Dedifferentiated amniotic fluid mesenchymal stem cell (primary cell): ENCODE results near the gene AURKB.
"Not testable (repeated sequence)": the region's sequence is repeated elsewhere in the genome, so short reads cannot be mapped to it uniquely, and the experiment has no call there.

Experiments
- DNase-seq: peaks from one replicate; pipeline ENCODE4 v3.0.0-alpha.2; 2016; ENCODE audit errors: extremely low spot score

The AURKB gene

GRCh38 chr17:8187517-8188262 is 22.7 kb downstream of the AURKB start:
- peak; percentile 99 for DNase-seq

GRCh38 chr17:8186787-8187516 is 23.4 kb downstream of the AURKB start:
- DNase-seq = peak; percentile 91

GRCh38 chr17:8186446-8186786 is 24.0 kb downstream of the AURKB start:
- no peak for DNase-seq

- DNase-seq = peak; percentile 38
These were observed 24.6 kb downstream of the AURKB start for GRCh38 chr17:8185582-8186445.

- DNase-seq = no peak
These were observed 33.2 kb downstream of the AURKB start for GRCh38 chr17:8176998-8177731.

GRCh38 chr17:8176197-8176940 is 34.0 kb downstream of the AURKB start, which contains the start of gene TMEM107:
TSS of gene TMEM107 (minus strand) at chr17:8176380. CDS start at chr17:8176286, 94 bp downstream.
- DNase-seq = peak; percentile 79

- DNase-seq = no peak
These were observed 34.6 kb downstream of the AURKB start for GRCh38 chr17:8175795-8176196.

GRCh38 chr17:8173871-8174322 is 36.5 kb downstream of the AURKB start:
- no peak for DNase-seq

GRCh38 chr17:8173056-8173870 is 37.1 kb downstream of the AURKB start:
- DNase-seq = peak; percentile 93

GRCh38 chr17:8170186-8170585 is 40.2 kb downstream of the AURKB start:
- DNase-seq = not testable (repeated sequence)

GRCh38 chr17:8167526-8167925 is 42.8 kb downstream of the AURKB start:
- no peak for DNase-seq

GRCh38 chr17:8166731-8167130 is 43.6 kb downstream of the AURKB start:
- no peak for DNase-seq

GRCh38 chr17:8164815-8165131 is 45.6 kb downstream of the AURKB start:
- DNase-seq = no peak

- DNase-seq = no peak
These were observed 46.2 kb downstream of the AURKB start for GRCh38 chr17:8163978-8164814.

GRCh38 chr17:8162997-8163977 is 47.1 kb downstream of the AURKB start:
- no peak for DNase-seq

- DNase-seq = peak; percentile 46
These were observed 48.0 kb downstream of the AURKB start, which contains the start of gene VAMP2 for GRCh38 chr17:8162233-8162996. TSS of gene VAMP2 (minus strand) at chr17:8162948. CDS start at chr17:8162879, 69 bp downstream.
